GM18909 (cell line): ENCODE results near the gene CABCOCO1.

ENCODE experiments used
- ATAC-seq: cut with Tn5 transposase; IDR thresholded peaks from one replicate; pipeline ENCODE4 v1.9.1; 2021; ENCODE audit warnings: mild to moderate bottlenecking; ENCODE audit not compliant: unreplicated experiment, poor library complexity

Gene CABCOCO1

DNA sequence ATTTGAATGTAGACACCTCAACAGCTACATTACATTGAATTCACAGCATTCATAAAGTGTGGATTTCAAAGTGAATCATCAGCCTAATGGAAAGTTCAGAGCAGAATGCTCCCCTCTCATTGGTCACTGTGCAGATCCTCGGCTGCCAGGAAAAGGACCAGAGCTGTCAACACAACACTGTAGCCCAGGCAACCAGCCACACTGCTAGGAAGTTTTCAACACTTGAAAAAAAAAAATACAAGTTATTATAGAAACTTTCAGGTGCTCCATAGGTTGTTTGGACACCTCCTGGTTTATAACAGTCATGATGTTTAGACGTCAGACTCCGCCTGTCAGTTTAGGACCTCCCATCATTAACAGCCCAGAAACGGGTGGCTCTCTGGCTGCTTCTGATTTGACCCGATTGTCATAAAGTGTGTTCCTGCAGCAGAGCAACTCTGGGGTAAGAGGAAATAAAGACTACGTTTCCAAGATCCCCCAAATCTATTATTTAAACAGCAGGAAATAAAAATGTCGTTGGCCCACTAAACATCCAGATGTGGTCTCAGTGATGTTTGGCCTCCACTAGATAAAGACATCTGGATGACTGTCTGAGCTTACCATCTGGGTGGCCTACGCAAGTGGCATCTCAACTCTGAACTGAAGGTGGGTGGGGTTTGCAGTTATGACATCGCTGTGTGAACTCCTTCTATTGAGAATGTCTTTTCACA, 117.4 kb downstream of the CABCOCO1 start:
- ATAC-seq = no peak

DNA sequence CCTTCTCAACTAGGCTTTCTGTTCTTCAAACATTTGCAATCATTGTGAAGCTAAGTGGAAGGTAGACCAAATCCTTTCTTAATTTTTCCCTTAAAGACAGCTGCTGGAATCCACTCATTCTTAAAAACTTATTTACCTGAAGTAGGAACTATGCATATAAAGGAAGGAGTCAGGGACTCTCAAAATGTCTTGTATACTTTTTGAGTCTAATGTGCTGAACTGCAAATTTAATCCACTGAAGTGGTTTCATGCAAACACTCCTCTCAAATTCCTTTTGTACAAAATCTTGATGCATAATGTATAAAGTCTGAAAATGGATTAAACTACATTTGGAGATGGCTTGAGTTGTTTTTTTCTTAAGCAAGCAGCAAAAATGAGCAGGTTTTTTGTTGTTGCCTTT, 118.0 kb downstream of the CABCOCO1 start:
- ATAC-seq = no peak

DNA sequence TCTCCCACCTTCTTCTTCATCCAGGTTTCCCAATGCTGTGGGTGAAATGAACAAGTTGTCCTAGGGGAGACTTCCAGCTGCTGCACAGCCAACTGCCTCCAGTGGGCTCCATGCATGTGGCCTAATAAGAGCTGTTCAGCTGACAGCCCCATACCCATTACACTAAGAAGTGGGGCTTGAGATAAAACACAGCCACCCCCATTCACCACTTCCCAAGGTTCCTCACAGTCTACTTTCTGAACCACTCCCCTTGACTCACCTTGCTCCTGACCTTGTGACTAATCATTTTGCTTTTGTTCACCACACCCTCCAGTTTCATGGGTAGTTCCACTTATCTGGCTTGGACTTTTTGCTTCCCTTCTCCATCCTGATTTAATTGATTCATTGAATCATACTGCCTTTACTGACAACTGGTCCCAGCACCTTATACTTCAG, 119.3 kb downstream of the CABCOCO1 start:
- ATAC-seq = no peak

DNA sequence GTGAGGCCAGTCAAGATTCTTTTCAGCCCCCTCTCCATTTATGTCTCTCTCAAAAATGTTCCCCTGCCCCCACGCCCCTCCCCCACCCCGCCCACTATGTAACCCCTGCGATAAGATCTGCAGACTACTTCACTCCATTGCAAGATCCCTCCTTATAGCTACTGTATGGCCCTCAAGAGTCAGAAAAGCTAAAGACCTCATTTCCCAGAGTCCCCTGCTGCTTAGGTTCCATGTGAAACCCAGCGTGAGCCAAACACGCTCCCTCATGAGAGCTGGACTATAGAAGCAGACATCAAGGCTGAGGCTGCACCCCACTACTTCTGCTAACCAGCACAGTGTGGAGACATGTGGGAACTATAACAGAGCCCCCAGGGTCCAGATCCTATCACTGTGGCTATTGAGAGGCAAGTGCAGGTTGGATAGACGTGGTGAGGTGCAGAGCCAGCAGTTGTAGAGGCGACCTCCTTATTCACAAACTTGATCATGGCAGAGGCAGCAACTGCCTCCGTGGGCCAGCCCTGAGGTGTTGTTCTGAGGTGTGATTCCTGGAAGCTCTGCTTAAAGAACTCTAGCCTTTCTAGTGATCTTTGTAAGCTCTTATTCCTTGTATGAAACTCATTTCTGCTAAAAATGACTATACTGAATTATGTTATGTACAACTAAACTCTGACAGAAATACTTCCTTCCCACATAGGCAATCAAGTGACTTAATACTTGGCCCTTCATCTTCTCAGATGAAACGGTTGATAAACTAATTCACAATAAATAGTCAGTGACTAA, 121.8 kb downstream of the CABCOCO1 start:
- ATAC-seq = no peak

DNA sequence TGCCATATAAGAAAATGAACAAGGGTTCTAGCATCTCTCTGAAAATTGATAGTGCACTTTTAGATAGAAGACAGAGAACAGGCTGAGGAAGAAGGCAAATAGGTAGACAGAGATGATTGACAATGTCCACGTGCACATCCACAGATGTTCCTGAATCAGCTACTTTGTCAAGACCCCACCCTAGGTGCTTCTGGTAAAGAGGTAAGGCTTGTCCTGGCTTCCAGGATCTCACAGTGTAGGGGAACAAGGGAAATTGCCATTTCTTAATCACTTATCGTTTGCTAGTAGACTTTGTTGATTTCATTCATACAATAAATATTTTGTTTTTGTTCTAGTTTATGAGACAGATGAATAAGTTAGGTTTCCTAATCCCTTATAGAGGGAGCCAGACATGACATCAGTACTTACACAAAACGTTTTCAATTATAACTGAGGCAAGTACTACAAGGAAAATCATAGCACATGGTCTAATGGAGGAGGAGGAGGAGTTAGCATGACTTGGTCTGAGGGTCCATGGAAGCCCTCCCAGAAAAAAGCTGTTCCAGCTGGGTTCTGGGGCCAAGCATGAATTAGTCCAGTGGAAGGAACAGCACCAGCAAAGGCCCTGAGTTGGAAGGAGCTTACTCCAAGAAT, 122.9 kb downstream of the CABCOCO1 start:
- no peak for ATAC-seq

DNA sequence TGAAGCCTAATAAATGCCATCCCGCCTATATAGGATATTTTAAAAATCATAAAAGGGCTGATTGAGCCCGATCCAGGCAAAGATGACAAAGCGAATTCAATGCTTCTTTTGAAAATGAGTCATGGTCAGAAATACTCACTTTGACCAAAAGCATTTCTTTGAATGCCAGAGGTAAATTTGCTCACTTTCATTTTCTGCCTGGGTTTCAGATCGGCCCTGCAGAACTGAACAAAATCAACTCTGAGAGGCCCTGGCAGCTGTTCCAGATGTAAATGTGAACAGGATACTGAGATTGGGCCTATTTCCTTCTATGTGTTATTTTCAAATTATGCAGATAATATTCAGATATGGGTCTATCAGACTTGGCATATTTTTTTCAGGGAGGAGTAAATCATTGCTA, 124.0 kb downstream of the CABCOCO1 start:
- peak; percentile 99 for ATAC-seq

DNA sequence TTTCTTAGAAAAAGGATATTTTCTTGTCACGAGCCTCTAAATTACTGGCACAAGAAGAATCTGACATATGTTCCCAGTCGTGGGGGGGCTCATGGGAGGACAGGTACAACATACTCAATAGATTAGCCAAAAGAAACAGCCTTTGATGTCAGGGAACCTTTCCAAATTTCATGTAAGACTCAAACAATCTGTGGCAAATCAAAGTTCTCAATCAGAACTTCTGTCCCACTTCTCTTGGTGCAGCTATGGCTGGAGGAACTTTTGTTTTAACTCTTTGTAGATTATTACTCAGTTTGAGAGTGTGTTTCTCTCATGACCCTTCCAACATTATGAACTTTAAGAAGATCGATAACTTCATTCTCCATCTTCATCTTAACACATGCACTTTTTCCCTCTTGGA, 124.4 kb downstream of the CABCOCO1 start:
- ATAC-seq = no peak

DNA sequence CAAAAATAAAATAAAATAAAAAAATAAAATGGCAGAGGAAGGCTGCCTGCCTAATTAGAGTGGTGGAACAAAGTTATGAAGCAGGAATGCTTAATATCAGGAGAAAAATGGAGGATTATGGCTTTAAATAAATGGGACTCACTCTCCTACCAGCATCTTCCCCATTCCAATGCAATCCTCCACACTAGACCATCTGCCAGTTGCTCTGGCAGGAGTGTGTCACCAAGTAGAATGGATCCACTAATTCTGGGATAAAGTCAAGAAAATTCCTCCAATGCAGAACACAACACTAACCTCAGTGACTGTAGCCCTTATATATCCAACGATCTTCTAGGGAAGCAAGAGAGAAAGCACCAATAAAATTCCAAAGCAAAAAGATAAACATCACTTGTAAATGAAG, 126.3 kb downstream of the CABCOCO1 start:
- ATAC-seq = no peak

DNA sequence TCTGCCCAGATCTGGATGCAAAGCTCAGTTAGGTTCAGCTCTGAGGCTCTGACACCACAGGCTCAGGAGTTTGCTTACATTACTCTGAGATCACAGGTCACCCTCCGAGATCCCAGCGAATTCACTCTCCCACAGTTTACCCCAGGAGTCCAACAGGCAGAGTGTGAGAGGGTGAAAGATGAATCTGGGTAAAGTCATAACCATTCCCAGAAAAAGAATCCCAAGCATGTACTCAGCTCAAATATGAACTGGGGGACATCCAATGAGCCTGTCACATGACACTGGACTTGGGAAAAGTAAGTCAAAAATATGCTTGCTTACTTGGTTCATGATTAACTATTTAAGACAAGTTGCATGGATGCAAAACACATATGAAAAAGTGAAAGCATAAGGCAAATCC, 128.5 kb downstream of the CABCOCO1 start:
- no peak for ATAC-seq

DNA sequence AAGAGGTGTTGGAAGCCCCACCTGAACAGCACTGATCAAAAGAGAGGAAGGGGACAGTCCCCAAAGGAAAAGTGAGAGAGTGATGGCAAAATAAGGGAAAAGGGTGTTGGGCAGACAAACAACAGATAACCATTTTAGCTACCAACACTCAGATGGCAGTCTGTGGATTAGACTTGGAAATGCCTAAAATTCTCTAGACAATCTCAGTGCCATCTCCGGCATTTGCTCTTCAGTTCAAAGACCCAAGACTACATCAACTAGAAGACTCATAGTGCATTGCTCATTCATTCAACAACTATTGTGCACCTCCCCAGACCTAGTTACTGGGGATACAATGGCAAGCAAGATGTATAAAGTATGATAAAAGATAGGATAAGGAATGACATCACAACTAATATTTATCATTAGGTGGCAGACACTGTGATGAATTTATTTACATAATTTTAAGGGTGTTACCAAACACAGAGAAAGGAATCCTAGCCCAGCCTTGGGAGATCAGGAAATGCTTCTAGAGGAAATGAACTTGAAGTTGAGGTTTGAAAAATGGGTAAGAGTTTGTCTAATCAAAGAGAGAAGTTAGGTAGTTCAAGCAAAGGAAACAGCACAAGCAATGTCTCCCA, 129.5 kb downstream of the CABCOCO1 start:
- no peak for ATAC-seq

DNA sequence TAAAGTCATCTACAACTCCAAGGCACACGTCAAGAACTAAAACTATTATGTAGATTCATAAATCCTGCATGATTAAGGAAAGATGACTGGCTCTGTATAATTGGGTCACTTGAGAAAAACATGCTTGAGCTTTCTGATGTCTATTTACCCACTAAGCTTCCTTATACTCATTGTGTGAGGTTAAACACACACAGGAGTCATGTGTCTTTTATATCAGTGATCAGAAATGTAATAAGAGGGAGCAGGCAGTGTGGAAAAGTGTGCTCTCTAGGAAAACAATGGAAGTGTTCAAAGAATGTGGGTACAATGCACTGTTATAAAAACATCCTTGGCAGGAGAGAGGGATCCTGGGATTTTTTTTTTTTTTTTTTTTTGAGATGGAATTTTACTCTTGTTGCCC, 130.2 kb downstream of the CABCOCO1 start:
- ATAC-seq = no peak

DNA sequence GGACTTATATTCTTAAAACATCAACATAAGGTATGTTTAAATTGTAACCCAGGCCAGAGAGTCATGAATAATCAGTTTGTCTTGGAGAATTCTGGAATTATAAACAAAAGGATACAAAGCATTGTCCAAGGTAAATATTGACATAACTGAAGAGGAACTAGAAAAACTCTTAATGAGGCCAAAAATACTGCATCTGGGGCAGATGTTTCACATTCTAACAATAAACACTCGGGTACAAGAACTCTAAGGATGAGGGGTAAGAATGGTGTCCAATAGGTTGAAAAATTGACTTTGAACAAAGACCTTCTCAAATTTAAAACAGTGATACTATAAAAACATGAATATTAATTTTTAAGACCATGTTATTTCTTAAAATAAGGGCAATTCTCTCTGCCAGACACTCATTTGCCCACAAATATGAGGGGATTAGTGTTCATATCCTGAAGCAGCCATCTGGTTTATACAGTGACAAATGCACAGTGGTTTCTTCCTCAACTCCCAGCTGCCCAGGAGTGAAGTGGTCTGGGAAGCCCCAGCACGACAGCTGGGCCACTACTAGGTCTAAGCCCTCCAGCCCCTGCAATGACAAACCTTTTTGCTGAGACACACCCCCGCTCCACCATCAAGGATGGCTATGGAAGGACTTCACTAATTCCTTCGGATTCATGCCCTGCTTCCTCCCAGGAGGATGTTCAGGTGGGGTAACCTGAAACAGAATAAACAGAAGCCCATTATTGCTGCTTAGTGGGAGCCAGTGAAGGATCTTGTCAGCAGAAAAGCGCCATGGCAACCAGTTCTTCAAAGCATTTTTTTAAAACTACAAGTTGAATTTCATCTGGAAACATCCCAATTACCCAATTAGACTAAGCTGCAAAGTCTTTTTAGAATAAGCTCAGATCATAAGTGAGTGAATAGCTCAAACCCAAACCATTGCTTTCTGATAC, 131.3 kb downstream of the CABCOCO1 start:
- no peak for ATAC-seq

DNA sequence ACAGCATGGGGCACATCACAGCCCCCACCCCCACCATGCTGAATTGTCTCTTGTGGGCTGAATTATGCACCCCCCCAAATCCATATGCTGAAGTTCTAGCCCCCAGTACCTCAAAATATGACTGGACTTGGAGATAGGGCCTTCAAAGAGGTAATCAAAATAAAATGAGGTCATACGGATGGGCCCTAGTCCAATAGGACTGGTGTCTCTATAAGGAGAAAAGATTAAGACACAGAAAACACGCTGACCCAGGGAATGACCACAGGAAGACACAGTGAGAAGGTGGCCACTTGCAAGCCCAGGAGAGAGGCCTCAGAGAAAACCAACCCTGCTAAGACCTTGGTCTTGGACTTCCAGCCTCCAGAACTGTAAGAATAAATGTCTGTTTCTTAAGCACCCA, 132.4 kb downstream of the CABCOCO1 start:
- no peak for ATAC-seq

DNA sequence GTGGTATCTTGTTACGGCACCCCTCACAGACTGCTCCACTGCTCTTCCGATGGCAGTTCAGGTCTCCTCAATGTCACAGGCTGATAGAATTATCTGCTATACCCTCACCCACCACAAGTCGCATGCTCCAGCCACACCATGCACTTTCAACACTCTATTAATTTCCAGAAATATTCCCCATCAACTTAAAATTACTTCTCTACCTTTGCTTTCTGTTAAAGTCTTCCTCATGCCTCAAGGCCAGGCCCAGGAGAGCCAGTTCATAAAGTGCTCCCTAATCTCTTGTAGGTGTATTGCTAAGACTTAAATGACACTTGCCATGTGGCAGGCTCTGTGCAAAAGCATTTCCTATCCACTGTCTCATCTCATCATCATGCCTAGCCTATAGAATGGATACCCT, 132.8 kb downstream of the CABCOCO1 start:
- ATAC-seq = peak; percentile 64

DNA sequence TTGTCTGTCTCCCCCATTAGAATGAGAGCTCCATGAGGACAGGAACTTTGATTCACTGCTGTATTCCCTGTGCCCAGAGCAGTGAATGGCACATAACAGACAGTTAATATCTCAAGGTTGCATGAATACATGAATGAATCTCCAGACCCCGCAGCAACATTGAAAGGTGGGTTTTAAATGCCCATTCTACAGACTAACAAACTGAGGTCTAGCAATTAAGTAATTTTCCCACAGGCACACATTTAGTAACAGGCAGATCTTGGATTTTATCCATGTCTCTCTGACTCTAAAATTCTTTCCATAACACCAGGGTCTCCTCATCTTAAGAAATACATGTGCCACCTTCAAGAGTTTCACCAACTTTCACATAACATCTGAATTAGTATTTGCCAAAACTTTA, 134.1 kb downstream of the CABCOCO1 start:
- ATAC-seq = no peak

DNA sequence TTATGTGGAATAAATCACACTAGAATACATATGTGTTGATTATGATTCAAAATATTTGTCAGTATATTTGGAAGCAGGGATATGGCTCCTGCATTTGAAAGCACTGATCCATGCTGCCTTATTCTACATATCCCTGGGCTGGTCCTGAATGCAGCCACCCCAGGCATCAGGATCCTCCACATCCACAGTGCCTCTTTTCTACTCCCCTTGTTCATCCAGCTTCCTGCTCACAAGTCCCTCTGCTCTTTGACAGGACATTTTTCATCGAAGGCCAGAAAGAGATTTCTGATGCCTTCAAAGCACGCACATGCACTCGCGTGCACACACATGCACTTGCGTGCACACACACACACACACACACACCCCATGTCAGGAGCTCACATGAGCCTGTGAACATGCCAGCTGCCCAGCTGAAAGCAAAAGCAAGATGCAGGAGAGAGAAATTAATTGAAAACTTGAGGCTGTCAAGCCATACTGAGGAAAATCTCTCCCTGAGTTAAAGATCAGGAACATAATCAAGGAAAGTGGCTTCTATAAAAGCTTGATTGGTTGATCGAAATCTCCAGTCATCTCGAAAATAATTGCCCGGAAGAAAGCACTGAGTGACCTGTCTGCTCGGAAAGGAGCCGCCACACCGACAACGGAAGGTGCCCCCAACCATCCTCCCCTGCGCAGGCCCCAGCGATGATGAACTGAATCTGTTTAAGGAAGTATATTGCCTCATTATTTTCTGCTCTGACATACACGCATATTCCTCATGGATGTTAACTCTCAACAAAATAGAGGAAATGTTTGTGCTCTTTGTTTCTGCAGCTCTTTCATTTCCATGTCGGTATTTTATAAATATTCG, 134.8 kb downstream of the CABCOCO1 start:
- no peak for ATAC-seq

DNA sequence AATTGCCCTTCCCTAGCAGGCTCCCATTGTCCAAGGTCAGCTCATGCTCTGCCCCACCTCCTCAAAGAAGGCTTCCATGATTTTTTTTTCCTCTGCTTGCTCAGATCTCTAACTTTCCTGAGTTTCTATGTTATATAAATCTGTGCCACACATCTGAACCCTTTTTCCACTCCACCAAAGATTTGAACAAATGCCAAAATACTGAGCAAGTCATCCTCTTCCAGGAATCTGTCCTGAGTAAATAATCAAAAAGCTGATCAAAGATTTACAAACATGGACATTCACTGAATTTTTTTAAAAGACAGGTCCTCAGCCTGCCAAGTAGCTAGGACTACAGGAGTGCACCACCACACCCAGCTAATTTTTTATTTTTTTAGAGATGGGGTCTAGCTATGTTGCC, 136.0 kb downstream of the CABCOCO1 start:
- ATAC-seq = no peak

DNA sequence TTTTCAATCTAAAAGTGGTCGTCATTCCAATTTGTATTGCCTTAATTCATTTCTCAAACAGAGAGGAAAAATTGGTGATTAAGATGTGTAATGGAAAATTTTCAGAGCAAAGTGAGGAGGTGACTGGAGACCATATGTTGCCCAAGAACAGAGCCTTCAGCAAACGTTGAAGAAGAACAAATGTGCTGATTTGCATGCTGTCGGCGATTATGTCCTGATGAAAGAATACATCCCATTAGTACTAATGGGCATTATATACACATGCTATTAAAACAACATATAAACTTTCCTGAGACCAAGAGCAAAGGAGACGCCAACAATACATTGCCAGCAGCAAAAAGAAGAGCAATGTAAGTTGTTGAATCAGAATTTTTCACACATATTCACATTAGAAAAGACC, 138.8 kb downstream of the CABCOCO1 start:
- ATAC-seq = no peak

DNA sequence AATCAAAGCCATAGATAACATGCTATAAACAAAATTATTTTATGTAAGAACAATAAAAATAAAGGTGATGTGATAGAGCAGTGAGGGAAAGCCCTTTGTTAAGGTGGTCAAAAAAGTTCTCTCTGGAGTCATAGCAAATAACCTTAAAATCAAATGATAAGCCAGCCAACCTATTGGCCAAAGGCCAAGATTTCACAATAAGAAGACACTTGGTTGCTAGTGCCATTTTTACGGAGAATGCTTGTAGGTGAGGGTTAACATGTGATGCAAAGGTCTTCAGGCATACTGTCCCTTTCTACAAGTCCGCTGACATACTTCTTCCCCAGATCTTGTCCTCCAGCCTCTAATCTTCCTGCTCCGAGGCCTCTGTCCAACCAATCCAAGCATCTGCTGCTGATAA, 140.5 kb downstream of the CABCOCO1 start:
- no peak for ATAC-seq
